Right renal cortex interstitium (tissue), 3 donors: ENCODE measurements around the gene TRIM56. TPM values are rescaled to one million over a fixed set of nuclear protein-coding genes. Genes with fewer than 3 reads are reported as not detected.
"Not testable (repeated sequence)": the region's sequence is repeated elsewhere in the genome, so short reads cannot be mapped to it uniquely, and the experiment has no call there.

Experiments used
- DNase-seq, 3 donors: peaks; one replicate each; pipeline ENCODE4 v3.0.0-alpha.2; 2013; ENCODE audit warnings: low read depth in 3 of 3, low spot score in 2 of 3
- polyA plus RNA-seq, 3 donors: library from polyadenylated mRNA; unstranded; fragments of 120-200 nt; gene quantifications; one replicate each; pipeline ENCODE4 v1.2.1, GENCODE V29; 2013; ENCODE audit not compliant: insufficient read length in 3 of 3

Gene TRIM56
- polyA plus RNA-seq, 3 donors = 15.5 to 16.3 (median 16.2) TPM

DNA sequence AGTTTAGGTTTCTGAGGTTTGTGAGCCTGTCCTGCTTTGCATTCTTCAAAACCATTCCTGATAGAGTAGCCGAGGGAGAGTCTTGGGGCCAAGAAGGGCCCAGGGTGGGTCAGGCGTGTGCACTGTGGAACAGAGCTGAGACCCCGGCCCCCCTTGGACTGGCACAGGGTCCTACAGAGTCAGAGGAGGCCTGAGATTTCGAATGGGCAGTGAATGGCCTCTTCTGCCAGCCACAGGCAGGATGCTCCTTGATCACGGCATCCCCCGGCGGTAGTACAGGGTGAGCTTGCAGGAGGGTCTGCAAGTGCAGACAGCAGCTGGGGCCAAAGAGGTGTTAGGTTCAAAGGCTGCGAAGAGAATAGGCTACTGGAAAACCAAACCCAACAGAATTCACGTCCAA lies 4.6 kb downstream of the TRIM56 start:
- DNase-seq = no peak

DNA sequence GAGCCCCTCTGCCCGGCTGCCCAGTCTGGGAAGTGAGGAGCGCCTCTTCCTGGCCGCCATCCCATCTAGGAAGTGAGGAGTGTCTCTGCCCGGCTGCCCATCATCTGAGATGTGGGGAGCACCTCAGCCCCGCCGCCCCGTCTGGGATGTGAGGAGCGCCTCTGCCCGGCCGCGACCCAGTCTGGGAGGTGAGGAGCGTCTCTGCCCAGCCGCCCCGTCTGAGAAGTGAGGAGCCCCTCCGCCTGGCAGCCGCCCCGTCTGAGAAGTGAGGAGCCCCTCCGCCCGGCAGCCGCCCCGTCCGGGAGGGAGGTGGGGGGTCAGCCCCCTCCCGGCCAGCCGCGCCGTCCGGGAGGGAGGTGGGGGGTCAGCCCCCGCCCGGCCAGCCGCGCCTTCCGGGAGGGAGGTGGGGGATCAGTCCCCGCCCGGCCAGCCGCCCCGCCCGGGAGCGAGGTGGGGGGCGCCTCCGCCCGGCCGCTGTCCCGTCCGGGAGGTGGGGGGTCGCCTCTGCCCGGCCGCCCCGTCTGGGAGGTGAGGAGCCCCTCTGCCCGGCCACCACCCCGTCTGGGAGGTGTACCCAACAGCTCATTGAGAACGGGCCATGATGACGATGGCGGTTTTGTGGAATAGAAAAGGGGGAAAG lies 7.1 kb downstream of the TRIM56 start:
- not testable (repeated sequence) for DNase-seq

DNA sequence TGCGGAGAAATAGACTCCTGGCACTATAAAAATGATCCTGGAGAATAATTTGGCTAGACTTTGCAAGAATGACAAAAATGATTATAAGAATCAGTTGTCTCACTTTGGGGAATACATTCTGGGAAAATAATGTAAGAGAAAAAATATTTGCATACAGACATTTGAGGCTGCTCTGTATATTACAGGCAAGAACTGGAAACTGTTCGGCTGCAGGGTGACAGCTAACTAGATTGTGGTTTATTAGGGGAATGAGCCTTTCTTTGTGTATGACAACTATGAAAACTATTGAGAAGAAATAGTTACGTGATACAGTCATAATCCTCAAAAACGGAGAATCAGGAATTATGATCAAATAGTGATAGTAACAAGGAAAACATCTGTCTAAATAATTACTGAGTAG lies 8.6 kb downstream of the TRIM56 start:
- DNase-seq = no peak

DNA sequence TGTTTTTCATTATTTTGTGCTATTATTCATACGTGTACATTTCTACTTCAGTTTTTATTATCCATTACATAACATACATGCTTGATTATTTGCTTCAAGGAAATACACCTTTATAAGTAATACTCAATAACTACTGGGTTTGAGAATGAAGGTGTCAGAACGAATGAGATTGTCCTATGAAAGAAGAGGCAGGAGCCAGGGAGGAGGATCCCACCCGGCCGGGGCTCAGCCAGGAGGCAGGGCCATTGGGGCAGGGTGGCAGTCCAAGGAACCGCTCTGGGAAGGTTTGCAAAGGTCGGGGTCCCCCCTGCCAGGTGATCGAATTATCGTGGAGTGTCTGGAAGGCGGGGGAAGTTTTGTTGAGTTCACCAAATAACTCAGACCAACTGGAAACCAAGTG lies 9.1 kb downstream of the TRIM56 start:
- DNase-seq = no peak

DNA sequence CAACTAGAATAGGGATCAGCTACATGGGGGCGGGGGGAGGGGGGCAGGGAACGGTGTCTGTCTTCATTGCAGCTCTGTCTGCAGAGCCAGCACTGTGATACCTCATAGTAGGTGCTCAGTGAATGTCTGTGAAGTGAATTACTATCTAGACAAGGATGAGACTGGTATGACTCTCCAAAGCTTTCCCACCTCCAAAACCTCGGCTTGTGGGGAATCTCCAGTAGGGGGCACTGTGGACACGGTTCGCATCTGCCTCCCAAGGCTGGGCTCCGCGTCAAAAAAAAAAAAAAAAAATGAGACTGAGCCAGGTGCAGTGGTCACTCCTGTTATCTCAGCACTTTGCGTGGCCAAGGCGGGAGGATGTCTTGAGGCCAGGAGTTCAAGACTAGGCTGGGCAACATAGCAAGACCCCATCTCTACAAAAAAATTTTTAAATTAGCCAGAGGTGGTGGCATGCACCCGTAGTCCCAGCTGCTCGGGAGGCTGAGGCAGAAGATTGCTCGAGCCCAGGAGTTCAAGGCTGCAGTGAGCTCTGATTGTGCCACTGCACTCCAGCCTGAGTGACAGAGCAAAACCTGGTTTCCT lies 9.6 kb downstream of the TRIM56 start:
- DNase-seq = no peak

DNA sequence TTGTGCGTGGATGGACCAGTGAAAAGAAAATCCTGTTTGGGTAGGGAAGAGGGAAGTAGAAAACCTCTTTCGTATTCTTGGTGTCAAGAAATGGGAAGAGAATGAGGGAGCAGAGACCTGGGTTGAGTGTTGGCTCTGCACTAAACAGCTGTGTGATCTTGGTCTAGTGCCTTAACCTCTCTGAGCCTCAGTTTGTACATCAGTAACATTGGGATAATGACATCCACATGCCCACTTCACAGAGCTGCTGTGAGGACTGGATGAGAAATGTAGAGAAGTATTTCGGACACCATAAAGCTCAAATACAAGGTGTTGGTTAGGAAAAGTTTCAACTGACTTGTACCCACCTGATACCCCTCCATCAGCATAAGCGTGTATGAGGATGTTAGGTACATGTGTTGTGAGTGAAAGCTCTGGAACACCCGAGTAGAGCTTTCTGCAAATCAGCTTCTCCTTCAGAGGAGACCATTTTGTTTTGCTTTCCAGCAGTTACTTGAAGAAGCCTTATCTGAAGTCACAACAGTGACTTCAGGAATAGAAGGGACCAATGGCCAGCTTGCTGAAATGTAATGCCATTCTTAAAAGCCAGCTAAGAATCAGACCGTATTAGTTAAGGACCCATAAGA lies 11.2 kb downstream of the TRIM56 start:
- DNase-seq = no peak

DNA sequence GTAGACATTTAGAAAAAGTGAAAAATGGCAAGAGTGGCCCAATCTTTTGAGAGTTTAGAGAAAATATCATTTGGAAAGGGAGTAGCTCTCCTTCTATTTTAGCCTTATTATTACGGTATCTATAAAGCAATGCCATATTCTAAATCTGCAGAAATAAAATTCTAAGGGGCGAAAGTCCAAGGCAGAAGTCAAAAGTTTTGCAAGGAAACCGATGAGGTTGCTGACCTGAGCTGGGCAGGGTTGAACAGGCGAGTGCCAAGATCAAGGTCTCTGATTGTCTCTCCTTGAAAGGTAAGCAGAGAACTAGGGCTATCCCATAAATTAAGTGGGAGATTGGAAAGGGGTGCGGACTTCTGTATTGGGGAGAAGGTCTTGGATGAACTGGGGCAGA lies 11.7 kb downstream of the TRIM56 start:
- DNase-seq = no peak

DNA sequence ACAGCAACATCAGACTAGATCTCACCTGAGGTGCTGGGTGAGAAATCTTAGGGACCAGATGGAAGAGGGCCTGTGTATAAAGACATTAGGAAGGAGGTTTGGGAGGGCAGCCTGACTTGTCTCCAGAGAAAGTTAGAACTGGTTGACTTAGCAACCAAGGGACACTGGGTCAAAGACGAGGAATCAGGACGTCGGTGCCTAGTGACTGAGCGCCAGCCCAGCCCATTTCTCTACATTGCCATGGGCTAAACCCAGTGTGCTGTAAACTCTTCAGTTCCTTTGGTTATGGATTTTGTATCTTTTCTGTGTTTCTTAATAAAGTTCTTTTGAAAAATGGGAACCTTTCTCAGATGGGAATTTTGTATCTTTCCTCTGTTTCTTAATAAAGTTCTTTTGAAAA lies 12.3 kb downstream of the TRIM56 start:
- DNase-seq = no peak

DNA sequence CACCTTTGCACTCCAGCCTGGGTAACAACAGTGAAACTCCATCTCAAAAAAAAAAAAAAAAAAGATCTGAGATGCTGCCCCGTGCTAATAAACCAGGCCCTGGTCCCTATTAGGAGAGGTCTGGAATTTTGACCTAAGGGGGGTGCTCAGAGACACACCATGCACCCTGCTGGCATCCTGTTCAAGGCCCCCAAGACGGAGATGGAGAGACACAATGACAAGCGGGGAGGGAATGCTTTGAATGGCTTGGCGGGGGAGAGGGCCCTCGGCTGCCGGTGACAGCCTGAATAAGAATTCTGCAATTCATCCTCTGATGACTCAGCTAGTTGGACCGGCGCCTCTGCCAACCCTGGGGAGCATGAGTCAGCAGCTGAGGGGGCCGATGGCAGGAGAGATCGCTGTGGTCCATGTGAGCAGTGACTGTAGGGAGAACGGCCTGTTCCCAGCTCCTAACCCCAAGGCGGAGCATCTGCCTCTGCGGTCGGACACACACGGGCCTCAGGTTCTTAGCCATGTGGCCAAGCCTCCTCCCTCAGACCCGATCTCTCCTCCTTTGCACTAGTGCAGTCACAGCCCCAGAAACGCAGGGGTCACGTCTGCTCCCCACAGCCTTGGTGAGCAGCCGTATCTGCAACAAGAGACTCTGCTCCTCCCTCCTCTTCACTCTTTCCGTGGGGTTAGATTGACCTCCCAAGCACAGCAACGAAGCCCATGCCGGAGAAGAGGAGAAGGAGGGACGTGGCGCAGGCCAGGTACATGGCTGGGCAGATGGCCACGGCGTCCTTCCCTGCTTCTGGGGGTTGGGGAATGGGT lies 14.9 kb downstream of the TRIM56 start:
- DNase-seq = no peak

DNA sequence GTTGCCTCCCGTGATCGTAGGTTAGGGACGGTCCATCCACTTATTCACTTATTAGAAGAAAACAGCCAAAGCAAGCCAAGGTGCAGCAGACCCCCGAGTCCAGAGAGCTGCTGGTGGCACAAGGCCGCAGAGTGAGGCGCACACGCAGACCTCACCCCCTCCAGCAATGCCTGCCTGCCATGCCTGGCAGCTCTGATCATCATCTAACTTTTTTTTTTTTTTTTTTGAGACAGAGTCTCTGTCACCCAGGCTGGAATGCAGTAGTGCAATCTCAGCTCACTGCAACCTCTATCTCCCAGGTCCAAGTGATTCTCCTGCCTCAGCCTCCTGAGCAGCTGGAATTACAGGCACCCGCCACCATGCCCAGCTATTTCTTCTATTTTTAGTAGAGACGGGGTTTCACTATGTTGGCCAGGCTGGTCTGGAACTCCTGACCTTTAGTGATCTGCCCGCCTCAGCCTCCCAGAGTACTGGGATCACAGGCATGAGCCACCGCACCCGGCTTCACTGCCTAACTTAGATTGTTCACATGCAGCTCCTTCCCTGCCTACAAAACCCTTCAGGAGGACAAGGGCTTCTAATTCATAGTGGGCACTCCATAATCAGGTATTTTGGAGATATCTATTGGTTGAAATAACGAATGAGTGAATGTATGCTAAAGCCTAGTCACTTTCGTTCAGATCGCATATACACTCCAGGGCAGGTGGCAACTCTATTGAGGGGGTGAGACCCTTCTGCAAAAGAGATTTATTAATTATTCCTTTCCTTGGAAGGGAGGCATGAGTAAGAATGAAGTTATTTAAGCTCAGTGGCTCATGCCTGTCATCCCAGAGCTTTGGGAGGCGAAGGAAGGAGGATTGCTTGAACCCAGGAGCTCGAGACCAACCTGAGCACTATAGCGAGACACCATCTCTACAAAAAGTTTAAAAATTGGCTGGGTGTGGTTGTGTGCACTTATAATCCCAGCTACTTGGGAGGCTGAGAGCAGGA lies 15.9 kb downstream of the TRIM56 start:
- no peak for DNase-seq

DNA sequence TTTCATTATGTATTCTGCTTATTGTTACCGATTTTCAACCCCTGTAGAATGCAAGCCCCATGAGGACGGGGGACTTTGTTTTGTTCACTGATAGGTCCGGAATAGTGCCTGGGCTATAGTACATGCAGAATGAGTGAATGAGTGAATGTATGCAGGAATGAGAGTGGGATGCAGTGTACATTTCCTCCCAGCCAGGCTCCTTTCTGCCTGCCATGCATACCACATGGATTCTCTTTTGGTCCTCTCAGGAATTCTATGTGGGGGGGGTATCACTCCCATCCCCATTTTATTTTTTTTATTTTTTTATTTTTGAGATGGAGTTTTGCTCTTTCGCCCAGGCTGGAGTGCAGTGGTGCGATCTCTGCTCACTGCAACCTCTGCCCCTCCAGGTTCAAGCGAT lies 16.7 kb downstream of the TRIM56 start:
- DNase-seq = no peak

DNA sequence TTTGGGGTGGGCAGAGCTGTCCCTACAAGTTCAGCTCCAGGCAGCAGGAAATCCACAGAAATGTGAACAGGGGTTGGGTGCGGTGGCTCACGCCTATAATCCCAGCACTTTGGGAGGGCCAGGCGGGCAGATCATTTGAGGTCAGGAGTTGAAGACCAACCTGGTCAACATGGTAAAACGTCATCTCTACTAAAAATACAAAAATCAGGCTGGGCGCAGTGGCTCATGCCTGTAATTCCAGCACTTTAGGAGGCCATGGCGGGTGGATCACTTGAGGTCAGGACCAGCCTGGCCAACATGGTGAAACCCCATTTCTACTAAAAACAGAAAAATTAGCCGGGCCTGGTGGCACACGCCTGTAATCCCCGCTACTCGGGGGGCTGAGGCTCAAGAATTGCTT lies 18.4 kb downstream of the TRIM56 start:
- DNase-seq = not testable (repeated sequence)

DNA sequence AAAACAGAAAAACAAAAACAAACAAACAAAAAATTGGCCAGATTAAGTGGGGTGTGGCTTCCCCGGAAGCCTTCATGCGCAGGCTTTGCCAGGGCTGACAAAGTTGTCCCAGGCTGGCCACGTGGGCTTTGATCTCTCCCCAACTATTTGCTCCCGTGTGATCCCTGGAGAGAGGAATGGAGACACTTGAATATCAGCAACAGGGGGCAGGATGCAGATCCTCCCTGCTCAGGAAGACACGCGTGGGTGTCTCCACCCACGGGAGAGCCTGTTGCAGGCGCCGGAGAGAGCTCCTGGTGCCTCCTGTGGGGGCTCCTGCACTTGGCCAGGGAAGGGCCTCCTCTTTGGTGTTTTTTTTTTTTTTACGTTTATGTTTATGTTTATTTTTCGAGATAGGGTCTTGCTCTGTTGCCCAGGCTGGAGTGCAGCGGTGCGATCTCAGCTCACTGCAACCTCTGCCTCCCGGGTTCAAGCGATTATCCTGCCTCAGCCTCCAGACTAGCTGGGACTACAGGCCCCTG lies 19.0 kb downstream of the TRIM56 start:
- no peak for DNase-seq

DNA sequence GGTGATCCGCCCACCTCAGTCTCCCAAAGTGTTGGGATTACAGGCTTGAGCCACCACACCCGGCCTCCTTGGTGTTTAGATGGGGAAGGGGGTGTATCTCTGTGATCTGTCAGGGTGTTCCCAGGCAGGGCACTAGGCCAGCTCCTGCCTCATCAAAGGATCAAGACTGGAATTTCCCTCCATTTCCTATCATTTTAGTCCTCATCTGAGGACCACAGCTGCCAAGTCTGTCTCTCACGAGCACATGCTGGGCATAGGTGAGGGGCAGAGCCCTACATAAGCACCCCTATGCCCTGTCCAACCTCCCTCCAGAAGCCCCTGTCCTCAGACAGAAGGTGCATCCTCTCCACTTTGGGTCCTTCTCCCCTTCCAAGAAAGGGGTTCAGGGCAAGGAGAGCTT lies 19.5 kb downstream of the TRIM56 start:
- no peak for DNase-seq

DNA sequence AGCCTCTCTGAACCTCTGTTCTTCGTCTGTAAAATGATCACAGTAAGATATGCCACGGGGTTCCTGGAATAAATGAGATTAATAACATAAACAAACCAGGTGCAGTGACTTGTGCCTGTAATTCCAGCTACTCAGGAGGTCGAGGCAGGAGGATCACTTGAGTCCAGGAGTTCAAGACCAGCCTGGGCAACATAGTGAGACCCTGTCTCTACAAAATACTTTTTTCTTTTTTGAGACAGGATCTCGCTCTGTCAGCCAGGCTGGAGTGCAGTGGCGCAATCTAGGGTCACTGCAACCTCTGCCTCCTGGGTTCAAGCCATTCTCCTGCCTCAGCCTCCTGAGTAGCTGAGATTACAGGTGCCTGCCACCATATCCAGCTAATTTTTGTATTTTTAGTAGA lies 20.0 kb downstream of the TRIM56 start:
- DNase-seq = not testable (repeated sequence)

DNA sequence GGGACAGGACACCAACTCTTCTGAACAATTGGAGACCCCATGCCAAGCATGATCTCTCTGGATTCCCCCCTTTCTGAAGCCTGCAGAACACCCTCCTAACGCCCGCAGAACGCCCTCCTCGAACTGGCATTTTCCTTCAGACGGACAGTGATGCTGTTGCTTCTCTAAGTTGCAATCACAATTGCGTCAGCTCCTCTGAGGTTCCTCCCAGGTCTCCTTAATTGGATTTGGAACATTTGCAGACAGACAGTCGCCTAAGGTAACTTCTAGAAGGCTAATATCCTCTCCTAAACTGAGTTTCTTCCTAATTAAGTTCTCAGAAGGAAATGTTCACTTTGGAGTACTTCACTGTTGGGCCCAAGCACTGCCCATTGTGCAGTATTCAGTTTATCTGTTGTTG lies 21.1 kb downstream of the TRIM56 start:
- DNase-seq = no peak

DNA sequence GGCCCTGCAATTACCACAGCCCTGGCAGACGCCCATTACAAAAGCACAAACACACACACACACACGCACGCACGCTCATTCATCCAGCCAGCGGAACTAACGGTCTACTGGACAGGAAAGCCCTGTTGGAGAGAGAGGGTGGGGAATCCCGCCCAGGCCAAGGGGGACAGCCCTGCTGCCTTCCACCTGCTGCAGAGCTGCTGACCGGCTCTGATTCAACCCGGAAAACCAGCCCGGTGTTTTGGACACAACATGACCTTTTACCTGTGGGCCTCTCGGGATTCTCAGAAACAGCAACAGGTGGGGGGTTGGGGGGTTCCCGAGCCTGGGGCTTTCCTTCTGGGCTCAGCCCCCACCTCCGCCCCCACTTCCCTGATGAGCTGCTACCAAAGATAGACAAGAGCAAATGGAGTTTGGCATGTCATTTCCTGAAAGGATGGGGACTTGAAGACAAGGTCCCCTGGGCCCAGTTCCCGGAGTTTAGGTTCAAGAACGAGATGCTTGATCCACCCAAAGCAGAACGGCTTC lies 23.1 kb downstream of the TRIM56 start:
- no peak for DNase-seq

DNA sequence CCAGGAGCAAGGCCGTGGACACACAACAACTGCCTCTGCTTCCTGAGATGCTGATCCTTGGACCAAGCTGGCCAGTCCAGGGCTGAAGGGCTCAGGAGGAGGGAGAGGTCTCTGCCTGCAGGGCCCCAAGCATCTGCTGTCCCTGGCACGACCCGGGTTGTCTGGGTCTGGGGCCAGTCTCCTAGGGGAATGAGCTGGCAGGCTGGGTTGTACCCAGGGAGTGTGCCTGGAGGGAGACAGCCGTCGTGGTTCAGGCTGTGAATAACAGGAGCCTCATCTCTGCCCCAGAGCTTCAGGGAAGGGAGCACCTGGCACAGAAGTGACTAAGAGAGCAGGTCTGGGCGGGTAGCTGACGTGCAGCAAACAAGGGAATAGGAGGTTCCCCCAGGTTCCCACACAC lies 23.7 kb downstream of the TRIM56 start:
- DNase-seq = no peak

DNA sequence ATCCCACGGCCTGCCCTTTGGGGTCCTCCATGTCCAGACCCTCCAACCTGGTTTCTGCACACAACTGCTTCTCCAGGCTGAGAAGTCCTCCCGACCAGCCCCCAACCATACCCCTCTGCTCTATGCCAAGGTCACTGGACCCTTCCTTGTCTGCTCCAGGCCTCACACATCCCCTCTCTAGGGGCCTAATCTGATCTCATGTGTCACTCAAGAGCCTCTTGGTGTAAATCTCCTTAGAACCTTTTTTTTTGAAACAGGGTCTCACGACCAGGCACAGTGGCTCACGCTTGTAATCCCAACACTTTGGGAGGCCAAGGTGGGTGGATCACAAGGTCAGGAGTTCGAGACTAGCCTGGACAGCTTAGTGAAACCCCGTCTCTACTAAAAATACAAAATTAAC lies 24.1 kb downstream of the TRIM56 start:
- no peak for DNase-seq

DNA sequence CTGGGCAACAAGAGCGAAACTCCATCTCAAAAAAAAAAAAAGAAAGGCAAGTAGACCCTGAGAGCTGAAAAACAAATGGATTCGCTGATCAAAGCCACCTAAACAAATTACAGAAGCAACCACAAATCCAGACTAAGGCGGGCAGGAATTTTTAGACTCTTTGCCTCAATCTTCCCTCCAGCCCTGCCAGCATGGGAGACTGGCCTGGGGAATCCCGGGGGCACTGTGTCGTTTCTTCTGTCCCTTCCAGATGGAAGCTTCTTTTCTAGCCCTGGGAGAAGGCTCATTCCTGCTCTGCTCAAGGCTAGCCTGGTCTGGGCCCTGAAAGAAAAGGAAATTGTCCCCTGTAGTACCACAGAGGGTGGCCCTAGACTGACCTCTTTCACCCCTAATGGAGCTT lies 26.0 kb downstream of the TRIM56 start:
- DNase-seq = no peak
